NCI-H1436 treated with DMSO at 0.1 percent for 48 hours (cell line): ENCODE data around the gene ADPRM.
"Not testable (repeated sequence)": the region's sequence is repeated elsewhere in the genome, so short reads cannot be mapped to it uniquely, and the experiment has no call there.

ENCODE experiments used
- DNase-seq: peaks from one replicate; lab custom pipeline; 2025; lab: John Stamatoyannopoulos, UW

ADPRM gene, protein sequence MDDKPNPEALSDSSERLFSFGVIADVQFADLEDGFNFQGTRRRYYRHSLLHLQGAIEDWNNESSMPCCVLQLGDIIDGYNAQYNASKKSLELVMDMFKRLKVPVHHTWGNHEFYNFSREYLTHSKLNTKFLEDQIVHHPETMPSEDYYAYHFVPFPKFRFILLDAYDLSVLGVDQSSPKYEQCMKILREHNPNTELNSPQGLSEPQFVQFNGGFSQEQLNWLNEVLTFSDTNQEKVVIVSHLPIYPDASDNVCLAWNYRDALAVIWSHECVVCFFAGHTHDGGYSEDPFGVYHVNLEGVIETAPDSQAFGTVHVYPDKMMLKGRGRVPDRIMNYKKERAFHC

DNA sequence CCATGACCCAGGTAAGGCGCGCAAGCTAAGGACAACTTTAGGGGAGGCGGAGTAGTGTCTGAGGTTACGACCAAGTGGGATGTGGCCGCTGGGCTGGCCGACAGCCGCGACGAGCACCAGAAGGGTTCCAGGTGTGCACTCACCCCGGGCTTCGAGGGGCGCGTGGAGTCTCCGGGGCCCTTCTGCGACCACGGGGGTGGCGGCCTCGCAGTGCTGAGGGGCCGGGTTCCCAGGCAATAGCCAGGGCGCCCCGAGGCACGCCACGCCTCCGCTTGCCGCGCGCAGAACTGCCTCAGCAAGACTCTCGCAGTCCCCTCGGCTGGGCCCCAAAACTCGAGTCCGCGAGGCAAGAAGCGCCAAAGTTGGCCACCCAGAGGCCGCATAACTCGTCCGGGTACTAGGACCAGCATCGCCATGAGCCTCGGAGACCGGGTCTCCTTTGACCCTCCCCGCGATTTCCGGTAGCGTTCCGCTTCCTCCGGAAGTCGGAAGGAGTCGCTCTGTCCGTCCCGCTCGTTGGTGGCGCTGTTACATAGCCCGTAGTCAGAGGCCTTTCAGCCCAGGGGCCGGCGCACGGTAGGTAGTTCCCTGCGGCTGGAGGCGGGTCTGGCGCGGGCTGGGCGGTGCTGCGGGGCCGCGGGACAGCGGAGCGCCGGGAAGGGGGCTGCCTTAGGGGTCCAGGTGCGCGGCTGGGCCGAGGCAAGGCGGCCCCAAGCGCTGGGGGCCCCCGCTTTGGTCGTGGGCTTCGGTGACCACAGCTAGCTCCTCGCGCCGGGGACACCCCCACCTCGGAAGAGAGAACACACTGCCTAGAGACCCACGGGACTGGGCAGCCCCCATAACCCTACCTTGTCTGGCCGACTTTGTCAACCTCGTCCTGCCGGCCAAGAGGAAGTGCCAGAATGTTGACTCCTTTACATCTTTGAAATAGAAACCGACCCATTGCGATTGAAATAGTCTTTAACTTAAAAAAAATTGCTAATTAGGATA is at the start of gene ADPRM, which contains the start of gene SCO1:
ADPRM (plus strand) TSS at position 503 of the 990 bp plus-strand sequence. CDS start 7,333 bp downstream, outside the sequence.
SCO1 (minus strand) TSS at position 442 of the 990 bp plus-strand sequence; CDS start at position 416, 26 bp downstream.
- DNase-seq = peak; percentile 49

DNA sequence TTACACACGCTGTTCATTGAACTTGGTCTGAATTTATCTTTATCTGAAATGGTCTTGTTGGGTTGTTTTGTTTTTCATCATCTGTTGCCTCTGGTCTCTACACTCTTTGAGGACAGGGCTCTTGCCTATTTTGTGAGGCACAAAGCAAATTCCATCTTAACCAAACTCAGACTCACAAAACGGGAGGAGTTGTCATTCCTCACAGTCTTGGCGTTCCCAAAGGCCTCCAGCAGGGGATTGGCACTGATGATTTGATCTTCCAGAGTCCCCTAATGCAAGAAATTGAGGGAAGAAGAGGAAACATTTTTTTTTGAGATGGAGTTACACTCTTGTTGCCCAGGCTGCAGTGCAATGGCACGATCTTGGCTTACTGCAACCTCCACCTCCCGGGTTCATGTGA is 49.0 kb upstream of the ADPRM start:
- no peak for DNase-seq

GRCh38 chr17:10648956-10649355 is 48.4 kb upstream of the ADPRM start:
- no peak for DNase-seq

- no peak for DNase-seq
Observed at GRCh38 chr17:10649602-10650001, 47.8 kb upstream of the ADPRM start.

DNA sequence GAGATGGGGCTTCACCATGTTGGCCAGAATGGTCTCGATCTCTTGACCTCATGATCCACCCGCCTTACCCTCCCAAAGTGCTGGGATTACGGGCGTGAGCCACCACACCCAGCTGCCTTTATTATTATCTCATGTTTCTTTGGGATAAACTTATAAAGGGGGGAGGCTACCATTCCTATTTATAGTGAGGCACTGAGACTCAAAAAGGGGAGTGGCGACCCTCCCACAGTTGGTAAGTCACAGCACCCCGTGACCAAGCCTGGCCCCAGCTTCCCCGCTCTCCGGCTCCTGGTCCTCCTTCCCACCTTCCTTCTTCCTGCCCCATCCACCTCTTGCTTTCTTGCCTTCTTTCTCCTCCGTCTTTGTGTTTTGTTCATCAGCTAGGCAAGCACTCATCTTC is 45.5 kb upstream of the ADPRM start:
- no peak for DNase-seq

DNA sequence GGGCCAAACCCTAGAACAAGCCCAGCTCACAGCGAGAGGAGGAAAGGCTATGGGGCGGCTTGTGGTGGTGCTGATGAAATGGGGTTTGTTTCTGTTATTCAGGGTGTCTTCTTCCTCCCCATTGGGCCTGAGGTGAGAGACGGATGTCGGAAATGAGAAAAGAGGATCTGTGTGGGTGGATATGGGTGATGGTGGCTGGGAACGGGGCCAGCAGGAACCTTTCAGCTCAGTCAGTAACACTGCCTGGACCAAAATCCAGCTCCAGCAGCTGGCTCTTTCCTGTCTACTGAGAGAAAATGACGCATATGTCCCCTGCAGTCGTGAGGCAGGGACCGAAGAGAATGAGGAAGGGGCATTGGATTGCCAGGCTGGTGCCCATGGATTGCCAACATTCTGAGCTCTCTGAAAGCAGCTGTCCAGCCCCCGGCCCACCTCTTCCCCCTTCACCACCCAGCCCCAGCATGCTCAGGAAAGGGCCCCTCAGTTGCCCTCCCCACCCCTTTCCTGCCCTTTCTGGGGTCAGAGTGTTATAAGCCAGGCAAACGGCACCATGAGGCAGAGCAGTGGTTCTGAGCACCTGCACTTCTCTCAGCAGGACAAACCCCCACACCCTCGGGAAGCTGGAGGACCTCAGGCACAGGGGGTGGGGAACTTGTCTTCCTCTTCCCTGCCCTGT is 44.3 kb upstream of the ADPRM start:
- no peak for DNase-seq

DNA sequence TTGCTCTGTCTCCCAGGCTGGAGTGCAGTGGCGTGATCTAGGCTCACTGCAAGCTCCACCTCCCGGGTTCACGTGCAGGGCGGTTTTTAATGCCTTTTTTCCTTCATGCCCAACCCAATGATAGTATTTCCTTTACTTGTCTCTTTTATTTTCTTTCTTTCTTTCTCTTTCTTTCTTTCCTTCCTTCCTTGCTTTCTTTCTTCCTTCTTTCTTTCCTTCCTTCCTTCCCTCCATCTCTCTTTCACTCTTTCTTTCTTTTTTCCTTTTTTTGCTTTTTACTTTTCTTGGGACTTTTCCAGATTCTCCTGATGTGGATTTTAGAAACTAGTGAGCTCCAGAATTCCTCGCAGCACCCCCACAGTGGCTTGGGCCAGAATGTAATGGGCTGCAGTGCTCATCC is 43.4 kb upstream of the ADPRM start:
- no peak for DNase-seq

- DNase-seq = no peak
Observed at GRCh38 chr17:10657148-10657547, 40.2 kb upstream of the ADPRM start, which contains the start of gene MYH3. Gene MYH3 (minus strand): TSS chr17:10657309. CDS start chr17:10655064, 2,245 bp downstream.

- DNase-seq = no peak
Observed at GRCh38 chr17:10657879-10658278, 39.5 kb upstream of the ADPRM start.

- no peak for DNase-seq
Observed at GRCh38 chr17:10661437-10661836, 36.0 kb upstream of the ADPRM start.

- DNase-seq = no peak
Observed at GRCh38 chr17:10663231-10663630, 34.2 kb upstream of the ADPRM start.

DNA sequence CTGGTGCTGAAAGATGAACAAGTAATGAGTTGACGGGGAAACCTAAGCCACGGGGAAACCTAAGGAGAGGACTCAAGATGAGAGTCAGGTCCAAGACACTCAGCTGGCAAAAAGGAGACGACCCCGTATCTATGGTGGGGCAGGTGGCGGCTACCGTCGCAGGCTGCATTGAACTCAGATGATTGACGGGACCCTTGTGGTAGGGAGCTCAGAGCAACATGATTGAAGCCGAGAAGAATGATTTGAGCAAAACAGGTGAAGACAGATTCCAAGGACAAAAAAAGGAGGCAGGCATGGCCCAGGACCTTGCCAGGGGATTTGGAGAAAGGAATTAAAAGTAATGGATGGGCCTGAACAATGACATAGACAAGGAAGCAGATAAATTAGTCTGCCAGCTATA is 32.8 kb upstream of the ADPRM start:
- no peak for DNase-seq

GRCh38 chr17:10666906-10667305 is 30.5 kb upstream of the ADPRM start:
- no peak for DNase-seq

- DNase-seq = no peak
Observed at GRCh38 chr17:10668775-10669174, 28.6 kb upstream of the ADPRM start.

GRCh38 chr17:10673312-10673711 is 24.1 kb upstream of the ADPRM start:
- no peak for DNase-seq

GRCh38 chr17:10674704-10675103 is 22.7 kb upstream of the ADPRM start:
- no peak for DNase-seq

GRCh38 chr17:10681866-10682446 is 15.4 kb upstream of the ADPRM start:
- DNase-seq = no peak

GRCh38 chr17:10683853-10684252 is 13.5 kb upstream of the ADPRM start:
- no peak for DNase-seq

DNA sequence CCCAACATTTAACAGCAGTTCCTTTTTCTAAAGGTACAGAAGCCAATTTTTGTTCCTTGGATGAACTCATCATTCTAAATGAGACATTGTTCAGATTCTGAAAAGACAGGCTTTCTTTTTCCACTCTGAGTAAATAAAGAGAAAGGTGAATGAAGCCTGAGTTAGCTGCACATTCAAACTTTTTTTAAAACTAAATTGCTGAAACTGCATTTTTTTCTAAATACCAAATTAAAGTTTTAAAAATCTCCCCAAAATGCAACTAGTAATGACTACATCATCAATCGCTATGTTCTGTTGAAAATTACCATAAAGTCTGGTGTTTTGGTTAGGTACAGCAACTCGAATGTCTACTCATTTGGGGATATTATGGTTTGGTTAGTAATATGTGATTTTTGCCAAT is 9.9 kb upstream of the ADPRM start:
- DNase-seq = no peak

GRCh38 chr17:10695875-10696407 is 1.5 kb upstream of the ADPRM start:
- not testable (repeated sequence) for DNase-seq

- no peak for DNase-seq
Observed at GRCh38 chr17:10698096-10698818, 863 bp downstream of the ADPRM start.
